RWPE1 (cell line): Measurements from ENCODE around the gene MAPK13.

ENCODE experiments used
- CTCF ChIA-PET: fragments of 350-600 bp; sonication (Branson Sonifier 250); formaldehyde crosslinking; extraction: SDS; loops from one replicate; lab custom pipeline; 2021; lab: Yijun Ruan, JAX
- POLR2A ChIA-PET: fragments of 400-600 bp; formaldehyde crosslinking; extraction: SDS; loops from one replicate; lab custom pipeline; 2020; ENCODE audit warnings: antibody characterized with exemption; ENCODE audit not compliant: low non-redundant PET; lab: Yijun Ruan, JAX
- DNase-seq: peaks from one replicate; pipeline ENCODE4 v3.0.0; 2012; ENCODE audit warnings: low spot score
- H3K27ac ChIP-seq: fragments of 450-650 bp; 2 replicates; pipeline ENCODE4 v1.5.1; 2017
- TF ChIP-seq, protein P1 (sequence below): fragments of 450-650 bp; conservative IDR thresholded peaks from 2 replicates; pipeline ENCODE4 v1.5.1; 2017; ENCODE audit warnings: low read depth, mild to moderate bottlenecking

MAPK13 gene

DNA sequence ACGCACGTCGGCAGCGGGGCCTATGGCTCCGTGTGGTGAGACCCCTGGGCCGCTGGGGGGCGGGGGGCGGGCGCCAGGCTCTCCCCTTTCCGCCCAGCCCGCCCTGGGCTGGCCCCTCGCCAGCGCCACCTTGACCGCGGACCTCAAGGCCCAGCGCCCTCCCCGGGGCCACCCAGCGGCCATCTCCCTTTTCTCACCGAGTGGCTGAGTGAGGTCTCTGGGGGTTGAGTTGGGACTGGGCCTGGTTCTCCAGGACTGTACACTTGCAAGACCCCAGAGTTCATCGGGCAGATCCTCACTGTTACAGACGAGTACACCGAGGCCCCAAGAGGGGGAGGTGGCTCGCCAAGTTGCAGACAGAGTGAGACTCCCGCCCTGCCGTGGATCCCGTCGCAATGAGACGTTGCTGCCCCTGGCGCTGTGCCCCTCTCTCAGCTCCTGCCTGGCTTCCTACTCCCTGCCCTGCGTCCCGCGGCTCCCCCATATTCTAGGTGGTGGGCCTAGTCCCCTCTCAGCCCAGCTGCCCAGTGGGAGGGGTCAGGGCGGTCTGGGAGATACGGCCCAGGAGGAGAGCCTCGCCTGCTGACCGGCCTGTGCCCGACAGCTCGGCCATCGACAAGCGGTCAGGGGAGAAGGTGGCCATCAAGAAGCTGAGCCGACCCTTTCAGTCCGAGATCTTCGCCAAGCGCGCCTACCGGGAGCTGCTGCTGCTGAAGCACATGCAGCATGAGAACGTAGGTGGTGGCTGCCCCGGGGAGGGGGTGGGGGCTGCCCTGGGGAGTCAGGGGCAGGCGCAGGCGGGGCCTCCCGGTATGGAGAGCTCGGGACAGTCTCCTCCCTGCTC lies 576 bp downstream of the MAPK13 start:
- POLR2A ChIA-PET = interaction anchor here (0.5 to 1.0 kb wide), 2 partner anchors 15 to 102 kb away, joined by 3 read pairs; no protein-coding TSS in a partner anchor

DNA sequence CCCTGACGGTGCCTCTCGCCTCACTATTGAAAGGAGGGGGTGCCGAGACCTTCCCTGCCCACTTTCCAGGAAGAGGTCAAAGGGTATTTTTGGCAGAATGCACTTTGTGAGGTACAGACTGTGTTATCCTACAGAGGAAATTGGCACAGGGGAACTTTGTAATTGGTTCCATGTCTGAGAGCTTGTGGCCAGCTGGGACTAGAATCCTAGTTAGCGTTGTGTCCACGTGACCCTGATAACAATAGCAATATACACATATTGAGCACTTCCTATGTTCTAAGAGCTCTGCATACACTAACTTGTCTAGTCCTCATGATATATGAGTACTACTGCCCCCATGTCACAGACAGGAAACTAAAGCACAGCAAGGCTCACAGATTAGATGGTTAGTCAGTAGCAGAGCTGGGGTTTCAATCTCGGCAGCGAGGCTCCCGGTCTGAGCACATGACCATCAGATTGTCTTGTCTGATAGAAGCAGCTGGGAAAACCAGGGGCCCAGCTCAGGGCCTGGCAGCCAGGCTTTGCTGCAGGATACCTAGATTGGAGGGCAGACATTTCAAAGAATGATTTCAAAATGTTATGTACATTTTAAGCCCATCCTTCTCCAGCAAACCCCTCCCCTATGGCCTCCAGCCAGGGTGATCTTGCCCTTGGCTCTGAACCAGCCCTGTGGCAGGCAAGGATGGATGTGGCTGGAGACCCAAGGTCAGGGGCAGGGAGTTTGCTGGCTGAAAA lies 1.4 kb downstream of the MAPK13 start:
- DNase-seq = peak; percentile 39

More for the DNA sequence above, 576 bp downstream of the MAPK13 start:
- H3K27ac ChIP-seq = no peak overlapping the region
- CTCF ChIA-PET = interaction anchor here (0.6 to 1.5 kb wide), 4 partner anchors 13 to 227 kb away, joined by 3 to 5 read pairs (median 4); no protein-coding TSS in a partner anchor
- TF ChIP-seq, protein P1, sequence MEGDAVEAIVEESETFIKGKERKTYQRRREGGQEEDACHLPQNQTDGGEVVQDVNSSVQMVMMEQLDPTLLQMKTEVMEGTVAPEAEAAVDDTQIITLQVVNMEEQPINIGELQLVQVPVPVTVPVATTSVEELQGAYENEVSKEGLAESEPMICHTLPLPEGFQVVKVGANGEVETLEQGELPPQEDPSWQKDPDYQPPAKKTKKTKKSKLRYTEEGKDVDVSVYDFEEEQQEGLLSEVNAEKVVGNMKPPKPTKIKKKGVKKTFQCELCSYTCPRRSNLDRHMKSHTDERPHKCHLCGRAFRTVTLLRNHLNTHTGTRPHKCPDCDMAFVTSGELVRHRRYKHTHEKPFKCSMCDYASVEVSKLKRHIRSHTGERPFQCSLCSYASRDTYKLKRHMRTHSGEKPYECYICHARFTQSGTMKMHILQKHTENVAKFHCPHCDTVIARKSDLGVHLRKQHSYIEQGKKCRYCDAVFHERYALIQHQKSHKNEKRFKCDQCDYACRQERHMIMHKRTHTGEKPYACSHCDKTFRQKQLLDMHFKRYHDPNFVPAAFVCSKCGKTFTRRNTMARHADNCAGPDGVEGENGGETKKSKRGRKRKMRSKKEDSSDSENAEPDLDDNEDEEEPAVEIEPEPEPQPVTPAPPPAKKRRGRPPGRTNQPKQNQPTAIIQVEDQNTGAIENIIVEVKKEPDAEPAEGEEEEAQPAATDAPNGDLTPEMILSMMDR = no peak
- DNase-seq = peak; percentile 58

DNA sequence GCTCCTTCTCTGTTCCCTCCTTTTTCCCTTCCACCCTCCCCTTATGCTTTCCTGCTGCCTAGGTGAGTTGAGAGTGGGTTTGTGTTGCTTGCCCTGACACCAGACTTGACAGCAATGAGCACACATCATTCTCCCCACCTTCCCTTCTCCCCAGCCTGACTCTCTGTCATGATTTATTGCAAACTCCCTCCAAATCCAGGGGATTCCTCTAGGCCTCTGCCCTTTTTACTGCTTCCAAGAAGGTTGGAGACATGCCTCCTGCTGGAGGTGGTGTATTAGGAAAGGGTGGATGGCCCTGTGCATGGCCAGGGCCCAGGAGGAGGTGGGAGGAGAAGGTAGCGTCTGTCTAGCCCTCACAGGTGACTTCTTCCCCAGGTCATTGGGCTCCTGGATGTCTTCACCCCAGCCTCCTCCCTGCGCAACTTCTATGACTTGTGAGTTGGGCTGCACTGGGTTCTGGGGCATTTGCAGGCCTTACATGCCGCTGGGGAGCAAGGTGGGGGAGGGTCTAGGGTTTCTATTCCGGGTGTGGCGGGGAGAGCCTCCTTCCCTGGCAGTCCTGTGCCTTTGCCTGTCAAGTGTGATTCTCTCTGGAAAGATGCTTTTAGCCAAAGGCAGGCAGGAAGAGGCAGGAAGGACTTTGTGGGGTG lies 2.1 kb downstream of the MAPK13 start:
- ChIA-PET POLR2A (interaction anchor here (1.0 kb wide), 1 partner anchor 104 kb away, joined by 3 read pairs; no protein-coding TSS in a partner anchor), CTCF (interaction anchor here (1.5 kb wide), 1 partner anchor 170 kb away, joined by 3 read pairs; no protein-coding TSS in a partner anchor)
- TF ChIP-seq, protein P1 = no peak
- no peak for DNase-seq
- no peak overlapping the region for H3K27ac ChIP-seq

More for the DNA sequence above, 1.4 kb downstream of the MAPK13 start:
- no peak overlapping the region for H3K27ac ChIP-seq
- POLR2A ChIA-PET = interaction anchor here (0.5 to 1.0 kb wide), 2 partner anchors 16 to 103 kb away, joined by 3 read pairs; no protein-coding TSS in a partner anchor
- CTCF ChIA-PET = interaction anchor here (0.7 to 1.5 kb wide), 3 partner anchors 13 to 170 kb away, joined by 3 to 5 read pairs (median 4); no protein-coding TSS in a partner anchor
- TF ChIP-seq, protein P1 = no peak

DNA sequence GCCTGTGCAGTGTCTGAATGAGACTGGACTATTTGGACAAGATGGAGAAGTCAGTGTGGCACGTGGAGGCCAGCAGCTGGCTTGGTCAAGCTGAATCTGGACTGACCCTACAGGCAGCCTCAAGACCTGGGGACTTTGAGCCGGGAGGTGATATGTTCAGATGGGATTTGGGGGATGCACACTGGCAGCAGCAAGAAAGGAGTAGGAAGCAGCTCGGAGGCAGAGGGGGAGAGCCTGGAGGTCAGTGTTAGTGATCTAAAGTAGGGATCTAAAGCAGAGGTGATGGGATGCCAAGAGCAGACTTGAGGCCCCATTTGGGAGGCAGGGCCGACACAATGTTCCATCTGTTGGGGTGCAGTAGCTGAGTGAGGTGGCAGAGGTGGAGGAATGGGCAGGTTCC lies 2.8 kb downstream of the MAPK13 start:
- TF ChIP-seq, protein P1 = no peak
- ChIA-PET POLR2A (no interaction called here), CTCF (no interaction called here)
- no peak for DNase-seq
- H3K27ac ChIP-seq = no peak overlapping the region

DNA sequence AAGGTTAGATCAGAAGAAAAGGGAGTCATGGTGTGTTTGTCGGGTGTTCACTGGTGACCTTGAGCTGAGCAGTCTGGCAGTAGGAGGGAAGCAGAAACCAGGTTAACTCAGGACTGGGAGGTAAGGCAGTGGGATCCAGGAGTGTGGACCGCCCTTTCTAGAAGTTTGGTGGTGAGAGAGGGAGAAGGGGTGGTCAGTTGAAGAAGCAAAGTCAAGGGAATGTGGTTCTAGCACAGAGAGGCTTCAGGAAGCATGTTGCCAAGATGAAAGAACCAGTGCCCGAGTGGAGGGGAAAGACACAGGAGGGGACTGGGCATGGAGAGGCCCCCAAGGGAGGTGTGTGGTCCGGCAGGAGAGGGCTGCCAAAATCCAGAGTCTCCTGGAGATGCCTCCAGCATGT lies 3.6 kb downstream of the MAPK13 start:
- no peak for DNase-seq
- TF ChIP-seq, protein P1 = no peak
- ChIA-PET CTCF (interaction anchor here (0.6 kb wide), 1 partner anchor 223 kb away, joined by 4 read pairs; no protein-coding TSS in a partner anchor), POLR2A (no interaction called here)
- H3K27ac ChIP-seq = no peak overlapping the region
